DOHH2 (cell line): ENCODE data around the gene KLHL7.

Source experiments
- EZH2phosphoT487 ChIP-seq: fragments of 200-600 bp; sonication (generic); IDR thresholded peaks from 2 replicates; pipeline ENCODE4 v1.6.1; 2017; ENCODE audit warnings: borderline replicate concordance, mild to moderate bottlenecking, antibody characterized with exemption, low read length, moderate library complexity, mixed read lengths
- TF ChIP-seq, protein P1 (sequence below): fragments of 200-600 bp; sonication (generic); IDR thresholded peaks from one replicate; pipeline ENCODE4 v1.5.1; 2014; ENCODE audit warnings: antibody characterized with exemption, mild to moderate bottlenecking, low read depth, low read length; ENCODE audit not compliant: poor library complexity, severe bottlenecking

DNA sequence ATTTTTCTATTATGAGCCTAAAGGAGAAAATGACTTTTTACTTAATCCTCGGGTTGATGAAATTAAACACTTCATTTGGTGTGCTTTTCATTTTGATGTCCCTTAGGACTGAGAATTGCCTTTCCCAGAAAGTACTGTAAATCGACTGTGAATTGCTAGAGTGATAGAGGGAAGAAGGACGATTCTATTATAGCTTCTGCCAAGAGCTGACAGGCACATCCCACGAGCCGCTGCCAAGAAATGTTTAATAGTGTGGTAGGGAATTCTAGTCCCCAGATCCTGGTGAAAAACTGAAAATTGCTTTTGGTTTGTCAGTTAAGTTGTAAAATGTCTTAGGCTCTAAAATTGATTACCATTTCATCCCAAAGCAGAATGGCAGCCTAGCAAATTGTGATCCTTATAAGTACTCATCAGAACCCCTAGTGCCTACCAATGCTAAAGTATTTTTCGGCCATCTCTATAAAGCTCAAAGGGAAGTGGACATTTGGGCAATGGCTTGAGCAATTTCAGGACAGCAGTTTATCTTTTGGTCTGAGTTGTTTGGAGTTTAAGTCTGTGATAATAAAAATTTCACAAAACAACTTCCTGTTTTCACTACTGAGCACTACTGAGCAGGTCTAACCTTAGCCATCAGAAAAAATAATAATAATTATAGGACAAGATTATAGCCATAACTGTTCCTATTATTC, 47.0 kb upstream of the KLHL7 start:
- TF ChIP-seq, protein P1, sequence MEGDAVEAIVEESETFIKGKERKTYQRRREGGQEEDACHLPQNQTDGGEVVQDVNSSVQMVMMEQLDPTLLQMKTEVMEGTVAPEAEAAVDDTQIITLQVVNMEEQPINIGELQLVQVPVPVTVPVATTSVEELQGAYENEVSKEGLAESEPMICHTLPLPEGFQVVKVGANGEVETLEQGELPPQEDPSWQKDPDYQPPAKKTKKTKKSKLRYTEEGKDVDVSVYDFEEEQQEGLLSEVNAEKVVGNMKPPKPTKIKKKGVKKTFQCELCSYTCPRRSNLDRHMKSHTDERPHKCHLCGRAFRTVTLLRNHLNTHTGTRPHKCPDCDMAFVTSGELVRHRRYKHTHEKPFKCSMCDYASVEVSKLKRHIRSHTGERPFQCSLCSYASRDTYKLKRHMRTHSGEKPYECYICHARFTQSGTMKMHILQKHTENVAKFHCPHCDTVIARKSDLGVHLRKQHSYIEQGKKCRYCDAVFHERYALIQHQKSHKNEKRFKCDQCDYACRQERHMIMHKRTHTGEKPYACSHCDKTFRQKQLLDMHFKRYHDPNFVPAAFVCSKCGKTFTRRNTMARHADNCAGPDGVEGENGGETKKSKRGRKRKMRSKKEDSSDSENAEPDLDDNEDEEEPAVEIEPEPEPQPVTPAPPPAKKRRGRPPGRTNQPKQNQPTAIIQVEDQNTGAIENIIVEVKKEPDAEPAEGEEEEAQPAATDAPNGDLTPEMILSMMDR: no peak
- TF ChIP-seq EZH2phosphoT487: no peak
